COLO668 (cell line): ENCODE data around the gene AMPD3.

Experiments used
- DNase-seq: peaks from one replicate; lab custom pipeline; 2025; ENCODE audit not compliant: unreplicated experiment; lab: John Stamatoyannopoulos, UW

The AMPD3 gene

GRCh38 chr11:10459029-10459970, 4.2 kb downstream of the AMPD3 start:
- DNase-seq: no peak

GRCh38 chr11:10460611-10461275, 5.7 kb downstream of the AMPD3 start:
- no peak for DNase-seq

DNA sequence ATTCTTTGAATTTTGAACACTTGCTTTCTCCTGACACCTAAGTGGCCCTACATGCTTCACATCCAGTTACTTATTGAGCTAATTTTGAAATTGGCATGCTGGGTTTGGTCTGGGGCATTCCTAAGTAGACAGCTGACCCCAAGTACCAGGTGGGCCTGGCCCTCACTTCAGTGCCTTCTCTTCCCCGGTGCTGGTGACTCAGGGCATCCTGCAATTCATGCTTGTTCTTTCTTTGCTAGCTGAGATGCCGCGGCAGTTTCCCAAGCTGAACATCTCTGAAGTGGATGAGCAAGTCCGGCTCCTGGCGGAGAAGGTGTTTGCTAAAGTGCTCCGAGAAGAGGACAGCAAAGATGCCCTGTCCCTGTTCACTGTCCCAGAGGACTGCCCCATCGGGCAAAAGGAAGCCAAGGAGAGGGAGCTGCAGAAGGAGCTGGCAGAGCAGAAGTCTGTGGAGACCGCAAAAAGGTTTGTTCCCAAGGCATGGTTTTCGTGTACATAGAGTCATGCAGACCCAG, 6.3 kb downstream of the AMPD3 start:
- DNase-seq: no peak

GRCh38 chr11:10462746-10463300, 7.8 kb downstream of the AMPD3 start:
- no peak for DNase-seq

GRCh38 chr11:10473371-10473770, 18.3 kb downstream of the AMPD3 start:
- DNase-seq: no peak

GRCh38 chr11:10474551-10474950, 19.5 kb downstream of the AMPD3 start:
- peak; percentile 43 for DNase-seq

DNA sequence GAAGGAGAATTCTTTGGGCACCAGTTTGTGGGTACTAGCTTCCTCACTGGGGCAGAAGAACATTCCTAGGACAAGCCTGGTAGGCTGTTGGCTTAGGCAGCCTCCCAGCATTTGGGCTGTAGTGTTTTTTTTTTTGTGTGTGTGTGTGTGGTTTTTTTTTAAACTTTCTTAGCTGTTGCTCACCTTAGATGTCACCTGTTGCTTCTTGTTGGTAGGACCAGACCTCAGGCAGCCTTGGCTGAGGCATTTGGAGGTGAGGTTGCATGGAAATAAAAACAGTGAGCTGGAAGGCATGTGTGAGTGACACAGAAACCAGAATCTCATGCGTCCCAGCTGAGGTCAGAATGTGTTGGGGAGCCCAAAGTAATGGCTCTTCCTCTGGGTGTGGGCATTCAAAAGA, 21.3 kb downstream of the AMPD3 start:
- no peak for DNase-seq

DNA sequence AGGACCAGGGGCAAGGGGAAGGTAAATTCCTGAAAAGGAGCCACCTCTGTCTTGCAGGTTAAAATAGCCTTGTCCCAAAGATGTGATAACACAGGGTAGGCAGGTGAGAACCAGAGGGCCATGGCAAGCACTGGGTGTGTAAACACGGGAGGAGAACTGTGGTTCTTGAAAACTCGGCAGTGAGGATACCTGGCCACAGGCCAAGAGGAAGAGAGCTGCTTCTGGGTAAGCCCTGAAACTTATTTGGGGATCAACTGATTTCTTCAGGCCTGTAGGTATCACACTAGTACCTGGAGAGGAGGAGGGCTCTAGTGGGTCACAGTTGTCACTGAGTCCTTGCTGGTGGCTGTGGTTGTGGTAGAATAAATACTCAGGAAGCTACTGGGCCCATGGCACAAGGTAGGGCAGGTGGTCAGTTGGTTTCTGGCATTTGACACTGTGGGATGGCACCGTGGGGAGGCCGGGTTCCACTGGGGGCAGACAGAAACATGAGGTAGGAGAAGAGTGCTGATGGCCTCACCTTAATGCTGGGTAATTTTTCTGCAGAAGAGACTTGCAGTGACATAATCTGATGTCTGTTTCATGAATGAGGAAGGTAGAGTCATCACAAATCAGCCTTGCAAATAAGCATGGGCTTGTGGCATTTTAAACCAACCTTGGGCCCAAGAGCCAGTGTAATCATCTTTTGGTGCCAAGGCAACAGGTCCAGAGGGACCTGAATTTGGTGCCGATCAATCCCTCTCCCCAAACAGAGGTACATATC, 22.0 kb downstream of the AMPD3 start:
- no peak for DNase-seq

- DNase-seq: no peak
These were observed 22.6 kb downstream of the AMPD3 start for GRCh38 chr11:10477690-10478046.

- no peak for DNase-seq
These were observed 23.0 kb downstream of the AMPD3 start for GRCh38 chr11:10478066-10478465.

DNA sequence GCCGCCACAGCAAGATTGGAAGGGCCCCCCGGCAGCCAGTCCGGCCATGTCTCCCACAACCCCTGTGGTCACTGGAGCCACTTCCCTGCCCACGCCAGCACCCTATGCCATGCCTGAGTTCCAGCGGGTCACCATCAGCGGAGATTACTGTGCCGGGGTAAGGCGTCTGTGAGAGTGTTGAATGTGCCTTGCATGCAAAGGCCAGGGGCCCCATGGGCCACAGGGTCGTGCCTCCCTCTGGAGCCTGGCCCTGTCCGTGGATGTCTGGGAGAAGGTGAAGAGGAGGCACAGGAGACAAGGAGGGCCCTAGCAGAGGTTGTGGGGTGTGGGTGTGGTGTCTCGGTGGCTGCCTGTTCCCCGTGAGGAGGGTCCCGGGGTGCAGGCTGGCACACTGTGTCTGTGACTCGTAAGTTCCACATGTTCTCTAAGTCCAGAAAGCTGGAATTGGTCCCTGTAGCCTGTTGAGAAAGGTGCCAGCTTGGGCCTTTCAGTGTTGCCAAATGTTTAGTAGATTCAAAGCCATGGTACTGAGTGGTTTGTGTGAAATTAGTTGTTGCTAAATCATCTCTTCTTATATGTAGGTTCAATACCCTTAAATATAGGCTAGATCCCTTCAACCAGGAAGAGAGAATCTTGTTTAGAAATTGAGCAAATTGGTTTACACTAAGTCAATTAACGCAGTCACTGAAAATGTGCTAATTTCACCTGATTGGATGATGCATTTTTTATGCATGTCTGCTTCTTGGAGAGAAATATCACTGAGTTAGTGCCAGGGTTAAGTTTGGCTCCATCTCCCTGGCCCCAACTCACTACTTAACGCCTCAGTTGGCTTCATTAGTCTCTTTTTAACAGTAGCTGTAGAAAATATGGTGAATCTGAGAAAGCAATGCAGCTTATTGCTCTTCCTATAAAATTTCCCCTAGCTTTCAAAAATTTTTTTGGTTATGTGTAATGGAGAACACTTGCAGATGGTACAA, 23.8 kb downstream of the AMPD3 start:
- DNase-seq: no peak

GRCh38 chr11:10480026-10480425, 25.0 kb downstream of the AMPD3 start:
- no peak for DNase-seq

DNA sequence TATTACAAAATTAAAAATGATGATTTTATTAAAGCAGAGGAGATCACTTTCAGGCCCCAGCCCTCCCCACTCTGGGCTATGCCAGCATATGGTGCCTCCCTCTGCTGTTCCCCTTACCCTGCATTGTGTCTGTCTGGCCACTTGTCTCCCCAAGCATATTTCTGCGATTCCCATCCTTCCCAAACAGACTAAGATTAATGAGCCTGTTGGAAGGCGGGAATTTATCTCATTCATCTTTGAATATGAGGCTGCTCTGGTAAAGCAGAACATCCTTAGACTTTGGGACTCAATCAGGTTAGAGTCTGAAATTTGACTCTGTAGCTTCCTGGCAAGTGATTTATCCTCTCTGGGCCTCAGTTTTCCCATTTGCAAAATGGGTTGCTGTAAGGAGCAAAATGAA, 25.7 kb downstream of the AMPD3 start:
- no peak for DNase-seq

DNA sequence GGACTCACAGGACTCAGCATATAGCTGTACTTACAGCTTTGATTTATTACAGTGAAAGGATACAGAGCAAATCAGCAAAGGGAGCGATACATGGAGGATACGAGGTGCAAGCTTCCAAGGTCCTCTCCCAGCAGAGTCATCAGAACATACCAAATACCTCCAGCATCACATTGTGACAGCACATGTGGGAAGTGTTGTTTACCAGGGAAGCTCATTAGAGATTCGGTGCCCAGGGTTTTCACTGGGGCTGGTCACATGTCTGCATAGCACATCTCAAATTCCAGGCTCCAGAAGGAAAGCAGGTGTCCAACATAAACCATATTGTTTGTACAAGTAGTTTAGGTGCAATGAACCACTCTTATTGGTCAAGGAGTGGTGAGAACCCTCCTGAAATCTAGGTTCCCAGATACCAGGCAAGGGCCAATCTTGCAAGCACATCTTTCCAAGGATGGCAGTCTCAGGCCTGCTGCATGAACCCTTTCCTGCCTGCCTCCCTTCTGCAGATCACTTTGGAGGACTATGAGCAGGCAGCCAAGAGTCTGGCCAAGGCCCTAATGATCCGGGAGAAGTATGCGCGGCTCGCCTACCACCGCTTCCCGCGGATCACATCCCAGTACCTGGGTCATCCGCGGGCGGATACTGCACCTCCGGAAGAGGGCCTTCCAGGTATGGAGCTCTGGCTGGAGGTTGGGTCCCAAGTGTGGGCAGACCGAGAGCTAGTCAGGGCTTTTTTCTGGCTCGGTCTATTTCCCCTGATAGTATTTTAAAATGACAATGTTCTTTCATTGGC, 26.7 kb downstream of the AMPD3 start:
- DNase-seq: peak; percentile 43

DNA sequence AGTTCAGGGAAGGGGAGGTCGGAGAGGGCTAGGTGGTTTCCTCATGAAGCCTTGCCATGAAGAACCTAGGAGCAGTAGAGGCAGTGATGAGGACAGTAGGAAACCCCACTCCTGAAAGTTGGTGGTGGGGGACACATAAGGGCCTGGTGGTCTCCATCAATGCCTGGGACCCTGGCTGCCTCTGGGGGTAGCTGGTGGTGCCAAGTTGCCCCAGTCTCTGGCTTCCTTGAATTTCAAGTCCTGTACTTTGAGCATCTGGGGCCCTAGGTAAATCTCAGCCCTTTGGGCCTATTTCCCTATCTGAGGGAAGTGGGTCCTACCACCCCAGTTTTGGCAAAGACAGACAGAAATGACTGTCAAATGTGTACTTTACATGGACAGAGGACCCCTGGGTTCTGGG, 28.1 kb downstream of the AMPD3 start:
- DNase-seq: no peak

DNA sequence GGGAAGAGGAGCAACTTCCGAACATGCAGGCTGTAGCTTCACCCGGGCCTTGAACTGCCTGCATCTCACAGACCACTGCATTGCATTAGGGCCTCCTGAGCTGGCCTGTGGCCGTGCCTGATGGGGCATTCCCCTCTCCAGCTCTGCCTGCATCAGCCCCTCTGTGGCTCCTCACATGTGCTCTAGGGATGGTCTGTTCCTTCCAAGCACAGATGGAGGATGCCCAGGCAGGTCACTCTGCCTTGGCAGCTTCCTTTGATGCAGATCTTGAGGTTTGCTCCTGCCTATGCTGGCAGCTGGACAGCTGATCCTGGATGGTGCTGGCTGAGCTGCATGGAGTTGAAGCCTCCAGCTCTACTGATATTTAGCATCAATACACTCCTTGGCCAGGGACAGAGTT, 28.5 kb downstream of the AMPD3 start:
- DNase-seq: no peak

GRCh38 chr11:10484461-10485180, 29.6 kb downstream of the AMPD3 start:
- no peak for DNase-seq

GRCh38 chr11:10485646-10486045, 30.6 kb downstream of the AMPD3 start:
- DNase-seq: no peak
